Measurements from ENCODE around the gene OPHN1. TPM values are rescaled to one million over a fixed set of nuclear protein-coding genes. Genes with fewer than 3 reads are reported as not detected.

Gene OPHN1
- total RNA-seq, 1 donor from 2014 or later: 3.7 TPM

DNA sequence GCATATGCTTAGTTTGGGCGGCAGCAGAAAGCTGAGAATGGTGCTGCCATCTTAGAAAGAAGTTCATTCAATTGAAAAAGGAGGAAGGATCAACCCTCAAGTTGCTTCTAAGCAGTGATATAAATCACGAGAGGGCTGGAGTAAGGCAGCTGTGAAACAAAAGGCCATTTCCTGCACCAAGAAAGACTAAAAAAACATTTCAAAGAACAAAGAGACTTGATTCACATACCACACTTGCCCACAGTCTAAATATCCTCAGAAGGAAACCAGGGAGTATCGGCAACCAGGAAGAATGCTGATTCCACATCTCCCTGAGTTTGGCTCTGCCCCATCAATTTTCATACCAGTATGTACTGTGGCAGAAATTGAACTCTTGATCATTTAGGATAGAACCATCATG, 240.1 kb downstream of the OPHN1 start:
- TF ChIP-seq, protein P1, sequence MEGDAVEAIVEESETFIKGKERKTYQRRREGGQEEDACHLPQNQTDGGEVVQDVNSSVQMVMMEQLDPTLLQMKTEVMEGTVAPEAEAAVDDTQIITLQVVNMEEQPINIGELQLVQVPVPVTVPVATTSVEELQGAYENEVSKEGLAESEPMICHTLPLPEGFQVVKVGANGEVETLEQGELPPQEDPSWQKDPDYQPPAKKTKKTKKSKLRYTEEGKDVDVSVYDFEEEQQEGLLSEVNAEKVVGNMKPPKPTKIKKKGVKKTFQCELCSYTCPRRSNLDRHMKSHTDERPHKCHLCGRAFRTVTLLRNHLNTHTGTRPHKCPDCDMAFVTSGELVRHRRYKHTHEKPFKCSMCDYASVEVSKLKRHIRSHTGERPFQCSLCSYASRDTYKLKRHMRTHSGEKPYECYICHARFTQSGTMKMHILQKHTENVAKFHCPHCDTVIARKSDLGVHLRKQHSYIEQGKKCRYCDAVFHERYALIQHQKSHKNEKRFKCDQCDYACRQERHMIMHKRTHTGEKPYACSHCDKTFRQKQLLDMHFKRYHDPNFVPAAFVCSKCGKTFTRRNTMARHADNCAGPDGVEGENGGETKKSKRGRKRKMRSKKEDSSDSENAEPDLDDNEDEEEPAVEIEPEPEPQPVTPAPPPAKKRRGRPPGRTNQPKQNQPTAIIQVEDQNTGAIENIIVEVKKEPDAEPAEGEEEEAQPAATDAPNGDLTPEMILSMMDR (conservative IDR thresholded peaks at IDR 0.05; ENCODE audit: low read depth, low read length): no peak
- H3K4me3 ChIP-seq (ENCODE audit: low read depth, low read length): no peak overlapping the region
- no peak for DNase-seq (ENCODE audit: low read depth)

DNA sequence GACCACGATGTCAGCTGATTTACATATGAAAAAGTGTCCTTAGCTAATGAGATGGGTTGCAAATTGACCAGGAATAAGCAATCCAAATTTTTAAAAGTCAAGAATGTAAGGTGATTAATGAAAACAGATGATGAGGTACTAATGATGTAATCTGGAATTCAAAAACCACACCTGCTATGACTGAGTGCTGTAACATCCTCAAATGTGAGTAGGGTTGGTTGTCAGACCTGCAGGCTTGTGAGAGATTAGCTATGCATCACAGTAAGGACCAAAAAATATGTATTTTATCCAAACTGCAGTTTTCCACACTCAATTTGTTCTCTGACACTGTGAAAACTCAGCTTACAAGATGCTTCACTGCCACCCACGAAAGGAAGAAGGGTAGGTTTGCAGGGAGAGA, 242.5 kb downstream of the OPHN1 start:
- TF ChIP-seq, protein P1 (conservative IDR thresholded peaks at IDR 0.05; ENCODE audit: low read depth, low read length): no peak
- no peak for DNase-seq (ENCODE audit: low read depth)

DNA sequence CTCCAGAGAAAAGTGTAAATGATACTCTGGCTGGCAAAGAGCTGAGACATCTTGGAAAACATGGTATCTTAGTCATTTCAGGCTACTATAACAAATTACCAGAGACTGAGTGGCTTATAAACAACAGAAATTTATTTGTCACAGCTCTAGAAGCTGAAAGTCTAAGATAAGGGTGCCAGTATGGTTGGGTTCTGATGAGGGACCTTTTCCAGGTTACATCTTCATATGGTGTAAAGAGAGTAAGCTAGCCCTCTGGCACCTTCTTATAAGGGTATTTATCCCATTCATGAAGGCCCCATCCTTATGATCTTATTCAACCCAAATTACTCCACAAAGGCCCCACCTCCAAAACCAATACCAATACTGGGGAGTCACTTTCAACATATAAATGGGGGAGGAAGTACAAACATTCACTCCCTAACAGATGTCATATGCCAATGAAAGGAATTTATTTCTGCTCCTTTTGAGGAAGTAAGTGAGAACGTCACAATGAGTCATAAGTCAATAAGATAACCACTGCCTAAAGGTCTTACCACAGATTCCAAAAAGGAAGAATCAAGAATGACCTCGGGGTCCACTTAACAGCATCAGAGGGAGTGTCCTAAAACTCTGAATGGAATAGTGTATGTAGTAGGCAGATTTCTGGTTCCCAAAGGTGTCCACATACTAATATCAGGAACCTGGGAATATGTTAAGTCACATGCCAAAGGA, 246.6 kb downstream of the OPHN1 start:
- TF ChIP-seq, protein P1 (conservative IDR thresholded peaks at IDR 0.05; ENCODE audit: low read depth, low read length): no peak
- H3K4me3 ChIP-seq (ENCODE audit: low read depth, low read length): no peak overlapping the region
- DNase-seq (ENCODE audit: low read depth): no peak

More for the DNA sequence above, 242.5 kb downstream of the OPHN1 start:
- no peak overlapping the region for H3K4me3 ChIP-seq (ENCODE audit: low read depth, low read length)

DNA sequence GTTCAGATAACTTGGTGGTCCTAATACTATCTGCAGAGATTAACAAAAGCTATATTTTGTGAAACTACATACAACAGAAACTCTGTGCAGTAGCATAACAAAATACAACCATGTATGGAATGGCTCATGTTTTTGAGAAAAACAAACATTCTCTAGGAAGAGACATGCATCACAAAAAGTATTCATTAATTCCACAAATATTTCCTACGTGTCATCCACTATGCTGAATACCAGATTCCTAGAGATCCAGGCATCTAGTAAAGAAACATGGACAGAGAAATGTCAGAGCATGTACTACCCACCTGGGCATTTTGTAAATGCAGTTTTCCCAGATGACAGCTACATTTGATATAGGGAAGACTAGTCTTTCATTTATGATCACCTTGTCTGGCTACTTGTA, 248.1 kb downstream of the OPHN1 start:
- no peak overlapping the region for H3K4me3 ChIP-seq (ENCODE audit: low read depth, low read length)
- TF ChIP-seq, protein P1 (conservative IDR thresholded peaks at IDR 0.05; ENCODE audit: low read depth, low read length): no peak
- DNase-seq (ENCODE audit: low read depth): no peak

DNA sequence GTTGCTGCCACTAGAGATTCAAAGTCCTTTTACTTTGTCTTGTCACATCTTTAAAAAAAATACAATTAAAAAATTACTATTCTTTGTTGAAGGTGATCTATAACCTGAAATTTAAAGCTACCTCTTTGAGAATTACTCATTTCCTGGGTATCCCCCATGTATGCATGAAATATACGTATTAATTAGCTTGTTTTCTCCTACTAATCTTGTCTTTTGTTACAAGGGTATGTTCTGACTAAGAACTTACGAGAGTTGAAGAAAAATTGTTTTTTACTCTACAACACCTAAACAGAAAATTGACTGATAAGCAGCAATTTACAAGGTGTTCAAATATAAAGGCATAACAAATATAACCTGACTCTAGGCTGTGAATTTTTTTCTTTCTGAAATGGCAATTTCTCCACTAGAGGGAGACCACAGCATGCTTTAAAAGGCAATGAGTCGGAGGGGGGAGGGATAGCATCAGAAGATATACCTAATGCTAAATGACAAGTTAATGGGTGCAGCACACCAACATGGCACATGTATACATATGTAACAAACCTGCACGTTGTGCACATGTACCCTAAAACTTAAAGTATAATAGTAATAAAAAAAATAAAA, 249.6 kb downstream of the OPHN1 start:
- H3K4me3 ChIP-seq (ENCODE audit: low read depth, low read length): no peak overlapping the region
- TF ChIP-seq, protein P1 (conservative IDR thresholded peaks at IDR 0.05; ENCODE audit: low read depth, low read length): peak; percentile 61
- no peak for DNase-seq (ENCODE audit: low read depth)

DNA sequence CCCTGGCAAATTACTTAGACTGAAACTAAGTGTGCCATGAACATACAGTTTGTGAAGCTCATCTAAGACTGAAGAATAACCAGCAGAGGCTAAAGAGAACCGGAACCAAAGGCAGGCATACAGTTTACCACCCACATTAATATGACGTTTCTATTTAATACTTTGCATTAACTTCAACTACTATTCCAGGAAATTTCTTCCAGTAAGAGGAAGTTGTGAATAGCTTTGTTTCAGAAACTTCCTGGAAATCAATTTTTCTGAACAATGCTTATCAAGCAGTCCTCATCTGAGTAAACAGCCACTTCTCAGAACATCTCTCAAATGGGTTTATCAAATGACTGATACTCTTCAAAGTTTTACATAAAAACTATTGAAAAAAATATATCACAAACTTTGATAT, 252.7 kb downstream of the OPHN1 start:
- DNase-seq (ENCODE audit: low read depth): no peak
- TF ChIP-seq, protein P1 (conservative IDR thresholded peaks at IDR 0.05; ENCODE audit: low read depth, low read length): no peak
- no peak overlapping the region for H3K4me3 ChIP-seq (ENCODE audit: low read depth, low read length)

DNA sequence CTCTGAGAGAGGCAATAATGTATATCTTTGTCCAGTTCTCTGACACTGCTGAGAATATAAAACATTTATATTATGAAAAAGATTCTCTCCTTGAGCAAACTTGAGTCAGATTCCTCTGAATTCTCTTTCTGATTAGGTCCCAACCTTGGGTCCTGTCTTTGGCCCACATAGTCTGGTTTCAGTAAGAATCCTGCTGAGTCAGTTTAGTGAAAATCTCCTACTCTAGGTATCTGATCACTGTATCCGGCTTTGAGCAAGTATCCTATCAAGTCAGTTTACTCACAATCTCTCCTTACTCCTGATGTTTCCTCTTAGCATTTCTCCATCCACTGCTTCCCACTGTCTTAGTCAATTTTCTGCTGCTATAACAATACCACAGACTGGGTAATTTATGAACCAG, 253.9 kb downstream of the OPHN1 start:
- no peak for DNase-seq (ENCODE audit: low read depth)
- H3K4me3 ChIP-seq (ENCODE audit: low read depth, low read length): no peak overlapping the region
- TF ChIP-seq, protein P1 (conservative IDR thresholded peaks at IDR 0.05; ENCODE audit: low read depth, low read length): no peak

Data from epithelial cell of proximal tubule (primary cell).